Measurements from ENCODE around the gene COL4A2.
"Not testable (repeated sequence)": the region's sequence is repeated elsewhere in the genome, so short reads cannot be mapped to it uniquely, and the experiment has no call there.

The COL4A2 gene

GRCh38 chr13:110450941-110451730 lies 144.1 kb downstream of the COL4A2 start:
- no peak for DNase-seq (ENCODE audit: low read depth in 1 of 2, low spot score in 1 of 2)

GRCh38 chr13:110453091-110453490 lies 146.0 kb downstream of the COL4A2 start:
- not testable (repeated sequence) for DNase-seq (ENCODE audit: low read depth in 1 of 2, low spot score in 1 of 2)

- DNase-seq (ENCODE audit: low read depth in 1 of 2, low spot score in 1 of 2) = no peak
Measured at GRCh38 chr13:110453797-110454196, 146.7 kb downstream of the COL4A2 start.

- DNase-seq (ENCODE audit: low read depth in 1 of 2, low spot score in 1 of 2) = no peak
Measured at GRCh38 chr13:110454227-110454859, 147.3 kb downstream of the COL4A2 start.

- DNase-seq (ENCODE audit: low read depth in 1 of 2, low spot score in 1 of 2) = no peak
Measured at GRCh38 chr13:110454956-110455355, 147.9 kb downstream of the COL4A2 start.

- DNase-seq (ENCODE audit: low read depth in 1 of 2, low spot score in 1 of 2) = no peak
Measured at GRCh38 chr13:110455444-110455843, 148.4 kb downstream of the COL4A2 start.

- DNase-seq (ENCODE audit: low read depth in 1 of 2, low spot score in 1 of 2) = peak; percentile 22 to 51
Measured at GRCh38 chr13:110455941-110456340, 148.9 kb downstream of the COL4A2 start.

- DNase-seq (ENCODE audit: low read depth in 1 of 2, low spot score in 1 of 2) = no peak
Measured at GRCh38 chr13:110456550-110456949, 149.5 kb downstream of the COL4A2 start.

- no peak for DNase-seq (ENCODE audit: low read depth in 1 of 2, low spot score in 1 of 2)
Measured at GRCh38 chr13:110457361-110457760, 150.3 kb downstream of the COL4A2 start.

- DNase-seq (ENCODE audit: low read depth in 1 of 2, low spot score in 1 of 2) = no peak
Measured at GRCh38 chr13:110458017-110458416, 150.9 kb downstream of the COL4A2 start.

GRCh38 chr13:110458594-110459365 lies 151.7 kb downstream of the COL4A2 start:
- DNase-seq (ENCODE audit: low read depth in 1 of 2, low spot score in 1 of 2) = no peak

GRCh38 chr13:110462091-110462490 lies 155.0 kb downstream of the COL4A2 start:
- no peak for DNase-seq (ENCODE audit: low read depth in 1 of 2, low spot score in 1 of 2)

GRCh38 chr13:110463156-110463555 lies 156.1 kb downstream of the COL4A2 start:
- no peak for DNase-seq (ENCODE audit: low read depth in 1 of 2, low spot score in 1 of 2)

- no peak for DNase-seq (ENCODE audit: low read depth in 1 of 2, low spot score in 1 of 2)
Measured at GRCh38 chr13:110463871-110464510, 156.9 kb downstream of the COL4A2 start.

GRCh38 chr13:110464556-110465333 lies 157.7 kb downstream of the COL4A2 start:
- no peak for DNase-seq (ENCODE audit: low read depth in 1 of 2, low spot score in 1 of 2)

GRCh38 chr13:110465696-110466095 lies 158.6 kb downstream of the COL4A2 start:
- no peak for DNase-seq (ENCODE audit: low read depth in 1 of 2, low spot score in 1 of 2)

- no peak for DNase-seq (ENCODE audit: low read depth in 1 of 2, low spot score in 1 of 2)
Measured at GRCh38 chr13:110466266-110466915, 159.3 kb downstream of the COL4A2 start.

- no peak for DNase-seq (ENCODE audit: low read depth in 1 of 2, low spot score in 1 of 2)
Measured at GRCh38 chr13:110467516-110468110, 160.5 kb downstream of the COL4A2 start.

- DNase-seq (ENCODE audit: low read depth in 1 of 2, low spot score in 1 of 2) = no peak
Measured at GRCh38 chr13:110468986-110469495, 162.0 kb downstream of the COL4A2 start.
